Kidney (tissue), 14 donors: Measurements from ENCODE around the gene GJD3. TPM values are rescaled to one million over a fixed set of nuclear protein-coding genes. Genes with fewer than 3 reads are reported as not detected.

Source experiments
- DNase-seq, 5 donors: peaks; one replicate each; pipeline ENCODE4 v3.0.0-alpha.2; 2013 to 2020
- FAIRE-seq: peaks from 2 replicates; lab custom pipeline; 2012; peaks lifted over from hg19 to GRCh38; lab: Jason Lieb, UNC
- H3K27ac ChIP-seq, 2 donors: one replicate each; pipeline ENCODE4 v1.7.0; 2013; ENCODE audit warnings: low read depth in 2 of 2, low read length in 2 of 2, inconsistent platforms in 1 of 2
- H3K27me3 ChIP-seq: one replicate; pipeline ENCODE4 v1.7.1; 2013; ENCODE audit warnings: low read length, inconsistent platforms; ENCODE audit not compliant: control insufficient read depth, insufficient read depth
- H3K36me3 ChIP-seq, 3 donors: one replicate each; pipeline versions ENCODE4 v1.7.0 to v1.7.1; 2013; ENCODE audit warnings: low read length in 3 of 3, control low read depth in 1 of 3, inconsistent platforms in 1 of 3; ENCODE audit not compliant: insufficient read depth in 3 of 3, control insufficient read depth in 2 of 3
- H3K4me1 ChIP-seq, 3 donors: one replicate each; pipeline versions ENCODE4 v1.7.0 to v1.7.1; 2013; ENCODE audit warnings: low read length in 3 of 3, inconsistent platforms in 1 of 3, low read depth in 1 of 3; ENCODE audit not compliant: control insufficient read depth in 2 of 3, insufficient read depth in 2 of 3
- H3K4me3 ChIP-seq, 3 donors: one replicate each; pipeline versions ENCODE4 v1.7.0 to v1.8.1; 2013; ENCODE audit warnings: low read length in 3 of 3, control low read depth in 1 of 3, inconsistent platforms in 1 of 3
- H3K9ac ChIP-seq, 3 donors: one replicate each; pipeline versions ENCODE4 v1.7.0 to v1.7.1; 2013; ENCODE audit warnings: low read length in 3 of 3, control low read depth in 1 of 3, inconsistent platforms in 1 of 3
- H3K9me3 ChIP-seq, 3 donors: one replicate each; pipeline versions ENCODE4 v1.7.0 to v1.7.1; 2013; ENCODE audit warnings: low read length in 3 of 3, control low read depth in 1 of 3, inconsistent platforms in 1 of 3; ENCODE audit not compliant: control insufficient read depth in 2 of 3, insufficient read depth in 1 of 3
- intact Hi-C: fragments of 100-400 bp; cut with DNase I; formaldehyde crosslinking; loops from one replicate; pipeline ENCODE4 v1.11.1; 2022
- polyA plus RNA-seq: library from polyadenylated mRNA; stranded (reverse); fragments of 350-450 nt; fragmentation: Illumina TruSeq; extraction: RNeasy Lipid Tissue Mini Kit (QIAGEN cat#74804); gene quantifications from one replicate; pipeline ENCODE4 v1.2.3, GENCODE V29; 2014; ENCODE audit warnings: low read depth, low replicate concordance; ENCODE audit not compliant: insufficient read depth
- total RNA-seq: library from RNA; stranded (reverse); fragmentation: NEBNext Ultra II Directional; extraction: Animal tissue kit (Norgen Biotek cat#: 25700); gene quantifications from one replicate; pipeline ENCODE4 v1.2.1, GENCODE V29; 2021
- TF ChIP-seq, protein P1 (sequence below): IDR thresholded peaks from 3 replicates; pipeline ENCODE4 v1.5.1; 2012; ENCODE audit warnings: mild to moderate bottlenecking, moderate library complexity, borderline replicate concordance; ENCODE audit not compliant: insufficient read depth; ENCODE audit errors: extremely low read depth
- donor health status: control.
- donor health status: control.
- donor health status: control.
- donor health status: control.
- donor health status: control.
- donor health status: DM: yes; HTN: yes; CAD: no.
- donor health status: Normal renal cell carcinoma (clear cell type).

Gene GJD3
- total and polyA plus RNA-seq, 2 donors from 2014 or later: 2.6 TPM; not detected in 1

DNA sequence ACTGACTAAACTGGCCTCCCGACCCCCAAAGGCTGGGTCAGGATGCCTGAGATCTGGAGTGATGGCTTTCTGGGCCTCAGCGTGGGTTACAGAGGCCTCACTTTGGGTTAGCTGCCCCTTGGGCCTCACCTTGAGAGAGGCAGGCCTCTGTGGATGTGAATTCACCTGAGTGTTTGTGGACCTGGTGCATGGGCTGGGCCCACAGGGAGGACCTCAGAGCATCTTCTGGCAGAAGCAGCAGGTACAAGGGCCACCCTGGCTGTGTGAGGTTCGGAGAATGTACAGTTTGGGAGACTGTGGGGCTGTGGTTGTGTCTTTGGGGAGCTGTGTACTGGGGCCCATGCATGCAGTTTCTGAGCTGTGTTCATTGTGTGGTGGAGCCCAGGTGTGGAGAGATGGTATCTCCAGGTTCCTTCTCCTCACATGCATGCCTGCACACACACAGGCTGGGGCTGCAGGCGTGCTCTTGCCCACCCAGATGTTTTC is 37.2 kb downstream of the GJD3 start:
- Histone ChIP-seq H3K4me1 (peaks cover 0 to 87% (median 68%) of the 10 kb centered on the region in 3 donors), H3K27me3 (no peaks in the 10 kb centered on the region), H3K36me3 (no peaks in the 10 kb centered on the region), H3K9me3 (no peaks in the 10 kb centered on the region), H3K9ac (no peak overlapping the region), H3K4me3 (no peak overlapping the region), H3K27ac (peak overlapping the region; percentile 36 to 52)
- DNase-seq (peak in 1 of 5 donors; percentile 43), FAIRE-seq (no peak)
- TF ChIP-seq, protein P1, sequence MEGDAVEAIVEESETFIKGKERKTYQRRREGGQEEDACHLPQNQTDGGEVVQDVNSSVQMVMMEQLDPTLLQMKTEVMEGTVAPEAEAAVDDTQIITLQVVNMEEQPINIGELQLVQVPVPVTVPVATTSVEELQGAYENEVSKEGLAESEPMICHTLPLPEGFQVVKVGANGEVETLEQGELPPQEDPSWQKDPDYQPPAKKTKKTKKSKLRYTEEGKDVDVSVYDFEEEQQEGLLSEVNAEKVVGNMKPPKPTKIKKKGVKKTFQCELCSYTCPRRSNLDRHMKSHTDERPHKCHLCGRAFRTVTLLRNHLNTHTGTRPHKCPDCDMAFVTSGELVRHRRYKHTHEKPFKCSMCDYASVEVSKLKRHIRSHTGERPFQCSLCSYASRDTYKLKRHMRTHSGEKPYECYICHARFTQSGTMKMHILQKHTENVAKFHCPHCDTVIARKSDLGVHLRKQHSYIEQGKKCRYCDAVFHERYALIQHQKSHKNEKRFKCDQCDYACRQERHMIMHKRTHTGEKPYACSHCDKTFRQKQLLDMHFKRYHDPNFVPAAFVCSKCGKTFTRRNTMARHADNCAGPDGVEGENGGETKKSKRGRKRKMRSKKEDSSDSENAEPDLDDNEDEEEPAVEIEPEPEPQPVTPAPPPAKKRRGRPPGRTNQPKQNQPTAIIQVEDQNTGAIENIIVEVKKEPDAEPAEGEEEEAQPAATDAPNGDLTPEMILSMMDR: no peak
- intact Hi-C loops: no loop called here

DNA sequence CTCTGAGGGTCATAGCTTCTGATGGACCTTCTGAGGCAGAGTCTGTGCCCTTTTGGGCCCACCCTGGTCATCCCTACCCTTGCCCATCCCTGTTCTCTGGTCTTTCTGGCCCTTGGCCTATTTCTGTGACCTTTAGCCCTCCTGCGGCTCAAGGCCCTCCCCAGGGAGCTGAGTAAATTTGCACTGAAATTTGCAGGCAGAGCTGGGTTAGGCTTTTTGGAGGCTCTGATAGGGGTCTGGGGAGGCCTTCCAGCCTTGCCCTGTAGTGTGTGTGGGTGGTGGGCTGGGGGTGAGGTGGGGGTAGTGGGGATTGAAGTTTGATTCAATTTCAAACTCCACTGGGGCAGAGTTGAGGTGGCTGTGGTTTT is 37.7 kb downstream of the GJD3 start:
- Histone ChIP-seq H3K27me3 (no peaks in the 10 kb centered on the region), H3K9ac (peak overlapping the region in 1 of 3 donors; percentile 62), H3K9me3 (no peaks in the 10 kb centered on the region), H3K36me3 (no peaks in the 10 kb centered on the region), H3K27ac (peak overlapping the region; percentile 52 to 53), H3K4me3 (no peak overlapping the region), H3K4me1 (peaks cover 0 to 88% (median 71%) of the 10 kb centered on the region in 3 donors)
- intact Hi-C loops: no loop called here
- TF ChIP-seq, protein P1: no peak
- DNase-seq: peak in 1 of 5 donors; percentile 32
- FAIRE-seq: no peak

DNA sequence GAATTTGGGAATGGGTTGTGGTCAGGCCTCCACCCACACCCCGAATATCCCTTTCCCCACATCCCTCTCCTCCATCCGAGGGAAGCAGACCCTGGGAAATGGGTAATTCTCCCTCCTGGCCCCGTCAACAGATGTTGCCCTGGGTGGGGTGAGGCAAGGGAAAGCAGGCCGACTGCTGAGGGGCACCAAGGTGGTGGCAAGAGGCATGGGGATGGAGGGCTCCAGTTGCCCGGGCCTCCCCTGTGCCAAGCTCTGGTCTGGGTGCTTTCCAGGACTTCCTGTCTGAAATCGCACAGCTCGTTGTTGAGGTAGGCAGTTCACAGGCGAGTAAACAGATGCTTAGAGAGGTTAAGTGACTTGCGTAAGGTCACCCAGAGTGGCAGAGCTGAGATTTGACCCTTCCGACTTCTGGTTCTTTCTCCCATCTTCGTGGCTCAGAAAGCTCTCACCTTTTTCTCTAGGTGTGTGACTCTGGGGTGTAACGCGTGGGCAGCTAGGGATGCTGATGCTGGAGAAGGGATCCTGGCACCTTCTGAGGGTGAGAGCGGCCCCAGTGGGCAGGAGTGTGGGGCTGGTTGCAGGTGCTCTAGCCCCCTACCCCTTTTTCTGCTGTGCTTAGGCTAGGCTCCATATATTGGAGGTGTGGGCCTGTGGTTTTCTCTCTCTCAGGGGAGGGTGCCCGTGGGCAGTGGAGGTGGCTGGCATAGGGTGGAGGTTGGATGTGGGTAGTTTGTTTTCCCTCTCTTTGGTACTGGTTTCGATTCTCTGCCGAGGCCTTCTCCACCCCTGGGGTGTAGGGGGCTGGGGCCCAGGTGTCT is 38.3 kb downstream of the GJD3 start:
- FAIRE-seq (no peak), DNase-seq (peak in 2 of 5 donors; percentile 40 to 69)
- Histone ChIP-seq H3K27me3 (no peaks in the 10 kb centered on the region), H3K9ac (peak overlapping the region in 1 of 3 donors; percentile 62), H3K36me3 (no peaks in the 10 kb centered on the region), H3K9me3 (no peaks in the 10 kb centered on the region), H3K27ac (peak overlapping the region; percentile 52 to 53), H3K4me1 (peaks cover 0 to 88% (median 74%) of the 10 kb centered on the region in 3 donors), H3K4me3 (no peak overlapping the region)
- intact Hi-C loops: no loop called here
- TF ChIP-seq, protein P1: no peak
